Activated CD4-positive, alpha-beta T cell treated with anti-CD3 and anti-CD28 coated beads, Interleukin-2, amount 10 ng/mL, durations not matched to agents 7 days and 5 days (primary cell): ENCODE results near the gene IRX6. TPM values are rescaled to one million over a fixed set of nuclear protein-coding genes. Genes with fewer than 3 reads are reported as not detected.

Source experiments
- CTCF ChIA-PET: fragments of 350-600 bp; sonication (Branson Sonifier 250); formaldehyde crosslinking; loops from one replicate; lab custom pipeline; 2021; ENCODE audit warnings: antibody characterized with exemption; lab: Charles Lee
- POLR2A ChIA-PET: fragments of 350-600 bp; sonication (Branson Sonifier 250); formaldehyde crosslinking; loops from one replicate; lab custom pipeline; 2021; ENCODE audit warnings: antibody characterized with exemption; lab: Charles Lee
- DNase-seq: peaks from one replicate; pipeline ENCODE4 v3.0.0-alpha.2; 2020
- H3K27ac Mint-ChIP-seq: one replicate; pipeline ENCODE4 v1.8.0; 2021; ENCODE audit warnings: mild to moderate bottlenecking, moderate library complexity, mixed read lengths
- H3K27me3 Mint-ChIP-seq: one replicate; pipeline ENCODE4 v1.8.0; 2021; ENCODE audit warnings: mixed read lengths
- H3K36me3 Mint-ChIP-seq: one replicate; pipeline ENCODE4 v1.8.0; 2021; ENCODE audit warnings: low read depth, mixed read lengths
- H3K4me1 Mint-ChIP-seq: one replicate; pipeline ENCODE4 v1.8.0; 2021; ENCODE audit warnings: mixed read lengths
- H3K4me3 Mint-ChIP-seq: one replicate; pipeline ENCODE4 v1.8.0; 2021; ENCODE audit warnings: mild to moderate bottlenecking, moderate library complexity, mixed read lengths
- H3K9me3 Mint-ChIP-seq: one replicate; pipeline ENCODE4 v1.8.0; 2021; ENCODE audit warnings: mixed read lengths
- total RNA-seq, 2 experiments: library from RNA; stranded (reverse); gene quantifications; one replicate each; pipeline ENCODE4 v1.2.3, GENCODE V29; 2021

IRX6 gene
- total RNA-seq, 2 experiments from 2014 or later = not detected

GRCh38 chr16:55326261-55327092 lies 2.5 kb downstream of the IRX6 start:
- H3K4me3 Mint-ChIP-seq = no peak overlapping the region
- H3K4me1 Mint-ChIP-seq = no peaks in the 10 kb centered on the region
- ChIA-PET POLR2A (no interaction called here), CTCF (no interaction called here)
- no peaks in the 10 kb centered on the region for H3K9me3 Mint-ChIP-seq
- no peak for DNase-seq
- no peaks in the 10 kb centered on the region for H3K36me3 Mint-ChIP-seq
- no peak overlapping the region for H3K27ac Mint-ChIP-seq
- H3K27me3 Mint-ChIP-seq = peaks cover 67% of the 10 kb centered on the region

GRCh38 chr16:55328611-55329569 lies 4.9 kb downstream of the IRX6 start:
- no peaks in the 10 kb centered on the region for H3K36me3 Mint-ChIP-seq
- peaks cover 76% of the 10 kb centered on the region for H3K27me3 Mint-ChIP-seq
- no peaks in the 10 kb centered on the region for H3K4me1 Mint-ChIP-seq
- POLR2A ChIA-PET = no interaction called here
- CTCF ChIA-PET = no interaction called here
- no peak overlapping the region for H3K4me3 Mint-ChIP-seq
- no peaks in the 10 kb centered on the region for H3K9me3 Mint-ChIP-seq
- H3K27ac Mint-ChIP-seq = no peak overlapping the region
- no peak for DNase-seq

GRCh38 chr16:55329791-55330428 lies 5.9 kb downstream of the IRX6 start:
- Mint-ChIP-seq H3K27me3 (peaks cover 75% of the 10 kb centered on the region), H3K4me1 (no peaks in the 10 kb centered on the region), H3K9me3 (no peaks in the 10 kb centered on the region), H3K27ac (no peak overlapping the region), H3K4me3 (no peak overlapping the region), H3K36me3 (no peaks in the 10 kb centered on the region)
- ChIA-PET POLR2A (no interaction called here), CTCF (no interaction called here)
- DNase-seq = no peak

- no peak overlapping the region for H3K27ac Mint-ChIP-seq
- no peaks in the 10 kb centered on the region for H3K36me3 Mint-ChIP-seq
- H3K27me3 Mint-ChIP-seq = peaks cover 66% of the 10 kb centered on the region
- POLR2A ChIA-PET = no interaction called here
- H3K9me3 Mint-ChIP-seq = no peaks in the 10 kb centered on the region
- DNase-seq = no peak
- H3K4me3 Mint-ChIP-seq = no peak overlapping the region
- CTCF ChIA-PET = no interaction called here
- no peaks in the 10 kb centered on the region for H3K4me1 Mint-ChIP-seq
These were observed 7.0 kb downstream of the IRX6 start for GRCh38 chr16:55330781-55331647.

DNA sequence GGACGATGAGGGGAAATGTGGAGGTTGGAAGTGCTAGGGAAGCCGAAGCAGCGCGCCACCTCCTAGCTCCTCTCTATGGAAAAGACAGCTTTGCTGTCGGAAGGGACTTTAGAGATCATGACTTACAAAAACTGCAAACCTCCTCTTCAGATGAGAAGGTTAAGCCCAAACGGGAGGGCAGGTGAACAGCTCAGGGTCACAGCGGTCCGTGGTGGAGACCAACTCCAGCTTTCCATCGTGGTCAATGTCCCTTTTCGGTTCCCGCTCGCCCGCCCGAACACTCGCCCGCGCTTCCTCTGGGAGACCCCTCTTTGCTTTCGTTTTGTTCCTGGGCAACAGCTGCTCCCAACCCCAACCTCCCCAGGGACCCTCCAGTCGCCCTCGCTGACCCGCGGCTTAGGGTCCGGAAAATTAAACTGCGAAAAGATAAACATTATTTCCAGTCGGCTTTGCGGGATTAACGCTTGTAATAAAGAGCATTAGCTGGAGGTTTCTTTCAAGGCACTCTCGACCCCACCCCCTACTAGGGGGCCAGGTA lies 7.7 kb downstream of the IRX6 start:
- H3K4me3 Mint-ChIP-seq = no peak overlapping the region
- peaks cover 63% of the 10 kb centered on the region for H3K27me3 Mint-ChIP-seq
- ChIA-PET POLR2A (no interaction called here), CTCF (no interaction called here)
- H3K27ac Mint-ChIP-seq = no peak overlapping the region
- no peak for DNase-seq
- no peaks in the 10 kb centered on the region for H3K36me3 Mint-ChIP-seq
- no peaks in the 10 kb centered on the region for H3K9me3 Mint-ChIP-seq
- no peaks in the 10 kb centered on the region for H3K4me1 Mint-ChIP-seq

DNA sequence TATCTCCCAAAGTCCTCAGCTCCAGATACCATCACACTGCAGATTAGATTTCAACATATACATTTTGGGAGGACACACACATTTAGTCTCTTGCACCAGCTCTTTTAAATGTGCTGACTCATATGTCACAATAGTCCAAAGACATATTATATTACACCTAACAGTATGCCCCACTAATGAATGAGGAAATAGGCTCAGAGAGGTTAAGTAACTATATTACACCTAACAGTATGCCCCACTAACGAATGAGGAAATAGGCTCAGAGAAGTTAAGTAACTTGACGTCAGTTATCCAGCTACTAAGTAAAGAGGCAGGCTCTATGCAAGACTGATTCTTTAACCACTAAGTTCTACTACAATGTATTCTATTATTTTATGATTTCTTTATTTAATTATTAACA lies 9.7 kb downstream of the IRX6 start:
- H3K36me3 Mint-ChIP-seq = no peaks in the 10 kb centered on the region
- no peak overlapping the region for H3K4me3 Mint-ChIP-seq
- ChIA-PET POLR2A (no interaction called here), CTCF (no interaction called here)
- DNase-seq = no peak
- no peaks in the 10 kb centered on the region for H3K9me3 Mint-ChIP-seq
- H3K27me3 Mint-ChIP-seq = peaks cover 47% of the 10 kb centered on the region
- H3K4me1 Mint-ChIP-seq = no peaks in the 10 kb centered on the region
- no peak overlapping the region for H3K27ac Mint-ChIP-seq

DNA sequence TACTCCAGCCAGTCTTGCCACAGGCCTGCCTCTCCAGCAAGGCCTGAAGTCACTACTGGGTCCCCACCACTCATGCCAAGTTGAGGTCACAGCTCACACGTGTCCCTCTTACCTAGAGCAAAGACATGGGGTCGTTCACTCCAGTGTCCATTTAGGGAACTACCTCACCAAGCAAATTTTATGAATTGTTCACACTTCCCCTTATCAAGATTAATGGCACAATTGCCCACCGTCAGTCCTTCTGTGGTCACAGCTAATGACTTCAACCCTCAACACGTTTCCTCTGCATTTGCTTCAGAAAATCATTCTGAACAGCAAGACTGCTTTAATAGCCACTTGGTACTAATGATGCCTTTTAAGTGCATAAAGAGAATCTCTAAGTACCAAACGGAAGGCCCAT lies 14.6 kb downstream of the IRX6 start:
- no peaks in the 10 kb centered on the region for H3K4me1 Mint-ChIP-seq
- no peak overlapping the region for H3K27ac Mint-ChIP-seq
- H3K9me3 Mint-ChIP-seq = no peaks in the 10 kb centered on the region
- no peak overlapping the region for H3K4me3 Mint-ChIP-seq
- POLR2A ChIA-PET = no interaction called here
- CTCF ChIA-PET = no interaction called here
- H3K27me3 Mint-ChIP-seq = peaks cover under 1% of the 10 kb centered on the region
- DNase-seq = no peak
- no peaks in the 10 kb centered on the region for H3K36me3 Mint-ChIP-seq

- DNase-seq = no peak
- CTCF ChIA-PET = no interaction called here
- Mint-ChIP-seq H3K36me3 (no peaks in the 10 kb centered on the region), H3K4me3 (no peak overlapping the region), H3K27me3 (no peaks in the 10 kb centered on the region), H3K4me1 (no peaks in the 10 kb centered on the region), H3K27ac (no peak overlapping the region), H3K9me3 (no peaks in the 10 kb centered on the region)
- POLR2A ChIA-PET = no interaction called here
These were observed 16.4 kb downstream of the IRX6 start for GRCh38 chr16:55340445-55340844.

GRCh38 chr16:55341681-55342080 lies 17.7 kb downstream of the IRX6 start:
- ChIA-PET CTCF (no interaction called here), POLR2A (no interaction called here)
- H3K4me3 Mint-ChIP-seq = no peak overlapping the region
- H3K27ac Mint-ChIP-seq = no peak overlapping the region
- H3K9me3 Mint-ChIP-seq = no peaks in the 10 kb centered on the region
- no peak for DNase-seq
- no peaks in the 10 kb centered on the region for H3K36me3 Mint-ChIP-seq
- H3K4me1 Mint-ChIP-seq = no peaks in the 10 kb centered on the region
- no peaks in the 10 kb centered on the region for H3K27me3 Mint-ChIP-seq

GRCh38 chr16:55346475-55346874 lies 22.5 kb downstream of the IRX6 start:
- Mint-ChIP-seq H3K9me3 (no peaks in the 10 kb centered on the region), H3K27me3 (no peaks in the 10 kb centered on the region), H3K36me3 (no peaks in the 10 kb centered on the region), H3K4me1 (no peaks in the 10 kb centered on the region), H3K4me3 (no peak overlapping the region), H3K27ac (no peak overlapping the region)
- ChIA-PET POLR2A (no interaction called here), CTCF (interaction anchor here (0.6 kb wide), 1 partner anchor 82 kb away, joined by 3 read pairs; no protein-coding TSS in a partner anchor)
- DNase-seq = no peak

DNA sequence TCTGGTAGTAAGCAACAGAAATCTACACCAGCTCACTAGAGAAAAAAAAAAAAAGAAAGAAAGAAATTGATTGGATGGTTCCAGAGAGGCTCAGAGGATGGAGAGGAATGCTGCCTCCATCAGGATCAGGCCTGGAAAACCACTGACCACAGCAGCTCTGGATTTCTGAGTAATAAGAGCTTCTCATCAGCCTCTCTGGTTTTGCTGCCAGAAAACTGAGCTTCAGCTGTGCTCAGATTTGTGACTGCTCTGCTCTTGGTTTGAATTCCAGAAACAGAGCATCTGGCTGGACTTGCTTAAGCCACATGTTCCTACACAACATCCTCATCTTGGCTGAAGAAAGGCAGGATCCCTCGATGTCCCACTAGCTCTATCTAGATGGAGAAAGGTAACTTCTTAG lies 25.9 kb downstream of the IRX6 start:
- DNase-seq = no peak
- Mint-ChIP-seq H3K27me3 (peaks cover 3% of the 10 kb centered on the region), H3K4me1 (no peaks in the 10 kb centered on the region), H3K9me3 (no peaks in the 10 kb centered on the region), H3K36me3 (no peaks in the 10 kb centered on the region), H3K27ac (no peak overlapping the region), H3K4me3 (no peak overlapping the region)
- CTCF ChIA-PET = no interaction called here
- POLR2A ChIA-PET = no interaction called here

GRCh38 chr16:55350984-55351383 lies 27.0 kb downstream of the IRX6 start:
- CTCF ChIA-PET = interaction anchor here (1.2 kb wide), 1 partner anchor 14 kb away, joined by 3 read pairs; no protein-coding TSS in a partner anchor
- H3K27me3 Mint-ChIP-seq = peaks cover 3% of the 10 kb centered on the region
- POLR2A ChIA-PET = no interaction called here
- no peaks in the 10 kb centered on the region for H3K4me1 Mint-ChIP-seq
- H3K36me3 Mint-ChIP-seq = no peaks in the 10 kb centered on the region
- no peak overlapping the region for H3K27ac Mint-ChIP-seq
- DNase-seq = no peak
- H3K9me3 Mint-ChIP-seq = no peaks in the 10 kb centered on the region
- no peak overlapping the region for H3K4me3 Mint-ChIP-seq
